Amniotic stem cell (primary cell): ENCODE data around the gene DDX10.

Source experiments
- DNase-seq: peaks from one replicate; lab custom pipeline; 2025; lab: John Stamatoyannopoulos, UW

Gene DDX10

GRCh38 chr11:108654994-108655631, 9.8 kb upstream of the DDX10 start:
- DNase-seq = peak; percentile 22

- DNase-seq = no peak
Observed at GRCh38 chr11:108662700-108663099, 2.2 kb upstream of the DDX10 start.

- no peak for DNase-seq
Observed at GRCh38 chr11:108663154-108663877, 1.6 kb upstream of the DDX10 start.

GRCh38 chr11:108666373-108666772, 1.5 kb downstream of the DDX10 start:
- DNase-seq = no peak

- no peak for DNase-seq
Observed at GRCh38 chr11:108669286-108669685, 4.4 kb downstream of the DDX10 start.

GRCh38 chr11:108669711-108670110, 4.8 kb downstream of the DDX10 start:
- DNase-seq = no peak

GRCh38 chr11:108670451-108670850, 5.6 kb downstream of the DDX10 start:
- DNase-seq = no peak

GRCh38 chr11:108672113-108672512, 7.2 kb downstream of the DDX10 start:
- DNase-seq = no peak

- no peak for DNase-seq
Observed at GRCh38 chr11:108672786-108673185, 7.9 kb downstream of the DDX10 start.

GRCh38 chr11:108679045-108679444, 14.2 kb downstream of the DDX10 start:
- no peak for DNase-seq

- no peak for DNase-seq
Observed at GRCh38 chr11:108680271-108680670, 15.4 kb downstream of the DDX10 start.

- no peak for DNase-seq
Observed at GRCh38 chr11:108685419-108686130, 20.7 kb downstream of the DDX10 start.

GRCh38 chr11:108693852-108694251, 29.0 kb downstream of the DDX10 start:
- no peak for DNase-seq

- no peak for DNase-seq
Observed at GRCh38 chr11:108694846-108695245, 30.0 kb downstream of the DDX10 start.

- peak; percentile 91 for DNase-seq
Observed at GRCh38 chr11:108697872-108698473, 33.1 kb downstream of the DDX10 start.

GRCh38 chr11:108698844-108699642, 34.2 kb downstream of the DDX10 start:
- DNase-seq = no peak

GRCh38 chr11:108703916-108704315, 39.0 kb downstream of the DDX10 start:
- no peak for DNase-seq

GRCh38 chr11:108705061-108705460, 40.2 kb downstream of the DDX10 start:
- no peak for DNase-seq

GRCh38 chr11:108708173-108708572, 43.3 kb downstream of the DDX10 start:
- DNase-seq = no peak

- no peak for DNase-seq
Observed at GRCh38 chr11:108709741-108710140, 44.9 kb downstream of the DDX10 start.

- no peak for DNase-seq
Observed at GRCh38 chr11:108713076-108713790, 48.4 kb downstream of the DDX10 start.
